Large intestine (tissue), 3 donors: ENCODE results near the gene PALLD. TPM values are rescaled to one million over a fixed set of nuclear protein-coding genes. Genes with fewer than 3 reads are reported as not detected.
"Not testable (repeated sequence)": the region's sequence is repeated elsewhere in the genome, so short reads cannot be mapped to it uniquely, and the experiment has no call there.

ENCODE experiments used
- DNase-seq, 2 donors: peaks; one replicate each; pipeline versions ENCODE4 v3.0.0 to v3.0.0-alpha.2; 2013
- H3K27ac ChIP-seq: one replicate; pipeline ENCODE4 v1.5.1; 2013; ENCODE audit warnings: low read length
- H3K27me3 ChIP-seq: 2 replicates; pipeline ENCODE4 v1.6.1; 2013; ENCODE audit warnings: low read length; ENCODE audit not compliant: control insufficient read depth, insufficient read depth
- H3K36me3 ChIP-seq: 2 replicates; pipeline ENCODE4 v1.6.1; 2013; ENCODE audit warnings: low read length; ENCODE audit not compliant: control insufficient read depth, insufficient read depth
- H3K4me1 ChIP-seq: one replicate; pipeline ENCODE4 v1.6.1; 2013; ENCODE audit warnings: low read length; ENCODE audit not compliant: control insufficient read depth, insufficient read depth
- H3K4me3 ChIP-seq: one replicate; pipeline ENCODE4 v1.5.1; 2013; ENCODE audit warnings: low read length
- H3K9me3 ChIP-seq: one replicate; pipeline ENCODE4 v1.6.1; 2013; ENCODE audit warnings: mild to moderate bottlenecking, low read depth, low read length, moderate library complexity; ENCODE audit not compliant: control insufficient read depth
- WGBS: methylation state at CpG from one replicate; pipeline ENCODE4 v1.1.5; 2013; ENCODE audit warnings: low lambda C conversion rate; ENCODE audit not compliant: insufficient coverage; 5-methylcytosine and 5-hydroxymethylcytosine counted together
- polyA plus RNA-seq: library from polyadenylated mRNA; unstranded; fragments of 120-200 nt; gene quantifications from one replicate; pipeline ENCODE4 v1.2.1, GENCODE V29; 2013

The PALLD gene
- polyA plus RNA-seq, 1 donor = 59.7 TPM

- H3K4me1 ChIP-seq = no peaks in the 10 kb centered on the region
- no peak overlapping the region for H3K27ac ChIP-seq
- no peaks in the 10 kb centered on the region for H3K9me3 ChIP-seq
- no peaks in the 10 kb centered on the region for H3K27me3 ChIP-seq
- DNase-seq = no peak
- no peak overlapping the region for H3K4me3 ChIP-seq
- H3K36me3 ChIP-seq = no peaks in the 10 kb centered on the region
- WGBS = 100% methylated on average over 1 of the region's 3 CpGs
Measured at GRCh38 chr4:168701061-168701460, 204.2 kb downstream of the PALLD start.

- not testable (repeated sequence) for H3K27me3 ChIP-seq, H3K4me1 ChIP-seq, H3K9me3 ChIP-seq, DNase-seq, H3K36me3 ChIP-seq, H3K27ac ChIP-seq, H3K4me3 ChIP-seq
- WGBS = no CpG with 5 or more reads among the region's 4 CpGs
Measured at GRCh38 chr4:168702581-168703087, 205.8 kb downstream of the PALLD start.

GRCh38 chr4:168705121-168705520 is 208.3 kb downstream of the PALLD start:
- no peaks in the 10 kb centered on the region for H3K4me1 ChIP-seq
- DNase-seq = no peak
- H3K9me3 ChIP-seq = no peaks in the 10 kb centered on the region
- no peak overlapping the region for H3K27ac ChIP-seq
- H3K4me3 ChIP-seq = no peak overlapping the region
- H3K36me3 ChIP-seq = no peaks in the 10 kb centered on the region
- 67% methylated on average over 2 of the region's 2 CpGs for WGBS
- H3K27me3 ChIP-seq = no peaks in the 10 kb centered on the region

GRCh38 chr4:168707205-168707604 is 210.4 kb downstream of the PALLD start:
- no peaks in the 10 kb centered on the region for H3K36me3 ChIP-seq
- no peak overlapping the region for H3K27ac ChIP-seq
- no CpG with 5 or more reads among the region's 4 CpGs for WGBS
- no peaks in the 10 kb centered on the region for H3K9me3 ChIP-seq
- DNase-seq = no peak
- H3K4me1 ChIP-seq = no peaks in the 10 kb centered on the region
- no peaks in the 10 kb centered on the region for H3K27me3 ChIP-seq
- no peak overlapping the region for H3K4me3 ChIP-seq

- no peak for DNase-seq
- Histone ChIP-seq H3K27me3 (no peaks in the 10 kb centered on the region), H3K9me3 (no peaks in the 10 kb centered on the region), H3K27ac (no peak overlapping the region), H3K36me3 (no peaks in the 10 kb centered on the region), H3K4me1 (peaks cover 2% of the 10 kb centered on the region), H3K4me3 (no peak overlapping the region)
- no CpG with 5 or more reads among the region's 4 CpGs for WGBS
Measured at GRCh38 chr4:168708108-168708507, 211.3 kb downstream of the PALLD start.

GRCh38 chr4:168710353-168710946 is 213.6 kb downstream of the PALLD start:
- Histone ChIP-seq H3K9me3 (no peaks in the 10 kb centered on the region), H3K4me3 (no peak overlapping the region), H3K27me3 (no peaks in the 10 kb centered on the region), H3K4me1 (peaks cover 3% of the 10 kb centered on the region), H3K27ac (no peak overlapping the region), H3K36me3 (no peaks in the 10 kb centered on the region)
- peak; percentile 34 to 44 for DNase-seq
- WGBS = 72% methylated on average over 2 of the region's 3 CpGs

DNA sequence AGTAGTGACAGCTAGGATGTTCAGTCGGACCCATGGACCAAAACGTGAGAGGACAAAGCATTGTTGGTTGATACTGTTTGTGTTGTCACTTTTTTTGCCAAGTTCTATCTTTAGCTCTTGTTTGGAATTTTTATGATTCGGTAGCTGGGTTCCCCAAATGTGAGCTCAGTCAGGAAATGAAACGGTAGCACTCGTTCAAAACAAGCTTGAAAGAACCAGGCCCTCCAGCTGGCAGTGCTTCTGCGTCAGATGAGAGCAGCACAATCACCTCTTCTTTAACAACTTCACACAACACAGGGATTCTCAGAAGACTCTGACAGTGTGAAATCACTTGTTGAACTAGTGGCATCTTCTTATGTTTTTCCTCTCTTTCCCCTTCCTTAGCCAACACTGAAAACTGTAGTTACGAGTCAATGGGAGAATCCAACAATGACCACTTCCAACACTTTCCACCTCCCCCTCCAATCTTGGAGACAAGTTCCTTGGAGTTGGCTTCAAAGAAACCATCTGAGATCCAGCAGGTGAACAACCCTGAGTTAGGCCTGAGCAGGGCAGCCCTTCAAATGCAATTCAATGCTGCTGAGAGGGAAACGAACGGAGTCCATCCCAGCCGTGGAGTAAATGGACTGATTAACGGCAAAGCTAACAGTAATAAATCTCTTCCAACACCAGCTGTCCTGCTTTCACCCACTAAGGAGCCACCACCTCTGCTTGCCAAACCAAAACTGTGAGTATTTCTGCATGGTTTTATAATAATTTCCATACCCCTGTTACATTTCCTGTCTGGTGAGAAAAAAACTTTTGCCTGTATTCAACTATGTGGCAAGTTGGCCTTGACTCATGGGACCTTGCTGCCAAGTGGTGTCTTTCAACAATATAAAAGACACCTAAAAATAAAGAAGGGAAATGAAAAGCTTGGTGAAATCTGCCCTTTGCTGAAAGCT is 214.6 kb downstream of the PALLD start:
- H3K4me3 ChIP-seq = no peak overlapping the region
- H3K4me1 ChIP-seq = peaks cover 3% of the 10 kb centered on the region
- H3K9me3 ChIP-seq = no peaks in the 10 kb centered on the region
- no peak for DNase-seq
- H3K36me3 ChIP-seq = no peaks in the 10 kb centered on the region
- 60% methylated on average over 2 of the region's 11 CpGs for WGBS
- H3K27ac ChIP-seq = no peak overlapping the region
- H3K27me3 ChIP-seq = no peaks in the 10 kb centered on the region

- Histone ChIP-seq H3K27ac (no peak overlapping the region), H3K9me3 (no peaks in the 10 kb centered on the region), H3K27me3 (no peaks in the 10 kb centered on the region), H3K4me1 (peaks cover 3% of the 10 kb centered on the region), H3K36me3 (no peaks in the 10 kb centered on the region), H3K4me3 (no peak overlapping the region)
- 100% methylated on average over 2 of the region's 4 CpGs for WGBS
- DNase-seq = no peak
Measured at GRCh38 chr4:168712316-168712890, 215.6 kb downstream of the PALLD start.

GRCh38 chr4:168713253-168713652 is 216.4 kb downstream of the PALLD start:
- no CpG with 5 or more reads among the region's 2 CpGs for WGBS
- no peaks in the 10 kb centered on the region for H3K36me3 ChIP-seq
- H3K4me3 ChIP-seq = no peak overlapping the region
- H3K4me1 ChIP-seq = peaks cover 3% of the 10 kb centered on the region
- DNase-seq = peak; percentile 41 to 79
- no peaks in the 10 kb centered on the region for H3K27me3 ChIP-seq
- H3K27ac ChIP-seq = no peak overlapping the region
- H3K9me3 ChIP-seq = no peaks in the 10 kb centered on the region

DNA sequence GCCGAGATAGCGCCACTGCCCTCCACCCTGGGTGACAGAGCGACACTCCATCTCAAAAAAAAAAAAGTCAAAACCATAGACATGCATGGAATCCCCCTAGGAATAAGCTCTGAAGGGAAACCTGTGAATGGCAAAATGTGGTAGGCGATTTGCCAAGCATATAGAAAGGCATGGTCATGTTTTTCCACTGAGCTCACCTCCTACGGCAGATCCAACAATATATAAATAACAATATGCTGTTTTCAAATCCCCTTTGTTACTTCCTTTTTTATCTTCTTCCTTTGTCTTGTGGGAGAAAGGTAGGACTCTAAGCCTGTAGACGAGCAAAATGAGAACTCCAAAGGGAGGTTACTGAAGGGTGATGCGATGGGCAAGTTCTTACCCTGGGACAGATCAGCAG is 219.0 kb downstream of the PALLD start:
- Histone ChIP-seq H3K9me3 (no peaks in the 10 kb centered on the region), H3K4me1 (peaks cover 3% of the 10 kb centered on the region), H3K27me3 (no peaks in the 10 kb centered on the region), H3K36me3 (no peaks in the 10 kb centered on the region), H3K4me3 (no peak overlapping the region), H3K27ac (no peak overlapping the region)
- DNase-seq = no peak
- WGBS = 94% methylated on average over 3 of the region's 7 CpGs
